Retinal pigment epithelial cell (primary cell): ENCODE data around the gene CABLES1.

Experiments used
- DNase-seq: peaks from one replicate; pipeline ENCODE4 v3.0.0-alpha.2; 2010; ENCODE audit warnings: low read depth
- H3K4me3 ChIP-seq: 2 replicates; pipeline ENCODE4 v1.5.1; 2011; ENCODE audit warnings: mild to moderate bottlenecking, low read length, control low read depth, moderate library complexity
- CTCF ChIP-seq: conservative IDR thresholded peaks from 2 replicates; pipeline ENCODE4 v1.5.1; 2011; ENCODE audit warnings: low read depth, low read length, control low read depth, inconsistent platforms

The CABLES1 gene

DNA sequence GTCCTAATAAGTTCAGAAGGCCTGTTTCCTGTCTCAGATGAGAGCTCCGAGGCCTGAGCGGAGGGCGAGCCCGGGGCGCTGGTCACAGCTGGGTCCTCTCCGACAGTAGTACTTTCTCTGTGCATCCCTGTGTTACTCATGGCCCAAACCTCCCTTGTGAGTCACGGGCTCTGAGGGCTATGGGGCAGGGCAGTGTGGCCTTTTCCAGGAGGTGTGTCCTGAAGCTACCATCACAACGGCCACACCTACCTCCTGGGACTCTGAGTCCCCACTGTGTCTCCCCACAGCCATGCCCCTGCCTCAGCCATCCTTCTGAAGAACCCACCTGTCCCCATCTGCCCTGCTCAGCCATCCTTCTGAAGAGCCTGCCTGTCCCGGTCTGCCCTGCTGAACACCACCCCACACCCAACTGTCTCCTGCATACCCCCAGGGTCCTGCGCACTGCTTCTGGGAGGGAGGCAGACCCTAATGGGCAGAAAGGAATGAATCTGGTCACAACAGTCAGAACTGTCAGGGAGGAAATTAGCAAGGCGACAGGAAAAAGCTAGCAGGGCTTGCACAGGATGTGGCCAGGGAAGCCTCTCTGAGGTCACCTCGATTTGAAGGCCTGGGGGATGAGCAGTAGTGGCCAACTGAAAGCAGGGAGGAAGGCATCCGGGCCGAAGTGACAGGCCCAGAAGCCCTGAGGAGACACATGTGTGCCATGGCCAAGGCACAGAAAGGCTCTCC lies 172.4 kb downstream of the CABLES1 start:
- DNase-seq, result no peak
- no peak overlapping the region for H3K4me3 ChIP-seq
- no peak for TF ChIP-seq CTCF
